ENCODE data around the gene SOHLH1. TPM values are rescaled to one million over a fixed set of nuclear protein-coding genes. Genes with fewer than 3 reads are reported as not detected.

The SOHLH1 gene
- total RNA-seq, 1 experiment from 2014 or later = not detected

GRCh38 chr9:135724186-135724787 is 25.0 kb upstream of the SOHLH1 start:
- Histone ChIP-seq H3K27ac (ENCODE audit: low read depth, low read length) (no peak overlapping the region), H4K20me1 (ENCODE audit: insufficient read depth) (no peaks in the 10 kb centered on the region), H3K9ac (ENCODE audit: low read length) (no peak overlapping the region), H3K27me3 (ENCODE audit: insufficient read depth, low read length) (no peaks in the 10 kb centered on the region), H2AFZ (ENCODE audit: low read depth, low read length, poor library complexity, severe bottlenecking) (no peak overlapping the region), H3K79me2 (ENCODE audit: insufficient read depth, low read length) (no peaks in the 10 kb centered on the region), H3K9me3 (ENCODE audit: control insufficient read depth in 1 of 2, insufficient read depth in 1 of 2, low read depth in 1 of 2, low read length in 2 of 2) (no peaks in the 10 kb centered on the region), H3K4me1 (ENCODE audit: control insufficient read depth in 1 of 2, insufficient read depth in 2 of 2, low read length in 2 of 2) (no peaks in the 10 kb centered on the region), H3K36me3 (ENCODE audit: control insufficient read depth in 1 of 2, insufficient read depth in 2 of 2, low read length in 2 of 2) (no peaks in the 10 kb centered on the region), H3K4me2 (ENCODE audit: low read length) (no peak overlapping the region), H3K9me2 (ENCODE audit: insufficient read depth) (no peaks in the 10 kb centered on the region), H3K4me3 (replicated peaks in 1 of 2; ENCODE audit: low read depth in 1 of 2, low read length in 2 of 2) (no peak overlapping the region)
- ATAC-seq = no peak
- BruUV-seq (replicated peaks) = no TSS peak
- TF ChIP-seq SRF (IDR thresholded peaks at IDR 0.05; ENCODE audit: low read depth) (no peak), POLR2A (IDR thresholded peaks at IDR 0.05; ENCODE audit: borderline replicate concordance, extremely low read depth, insufficient read depth, insufficient read length) (no peak), YY1 (IDR thresholded peaks at IDR 0.05; ENCODE audit: extremely low read depth, insufficient replicate concordance, low read depth, low read length) (no peak), FOSL1 (IDR thresholded peaks at IDR 0.05; ENCODE audit: low read depth) (no peak), ZFX (IDR thresholded peaks at IDR 0.05) (no peak), EGR1 (IDR thresholded peaks at IDR 0.05; ENCODE audit: low read depth) (no peak), ATF3 (IDR thresholded peaks at IDR 0.05) (no peak), EZH2phosphoT487 (IDR thresholded peaks at IDR 0.05; ENCODE audit: borderline replicate concordance) (no peak)
- intact Hi-C loops (cut with micrococcal nuclease) = loop anchor here (10.0 kb wide), 1 partner anchor 119 kb away; no protein-coding TSS in a partner anchor
- no peak for DNase-seq (ENCODE audit: low read depth, low spot score)
- ChIA-PET POLR2A (no interaction called here), CTCF (no interaction called here), RAD21 (ENCODE audit: low non-redundant PET in 1 of 2, low total read pairs in 2 of 2, uncharacterized antibody in 2 of 2, unreplicated experiment in 2 of 2) (no interaction called here)

- CTCF ChIA-PET = no interaction called here
- Histone ChIP-seq H3K27ac (ENCODE audit: low read depth, low read length) (no peak overlapping the region), H3K4me1 (ENCODE audit: control insufficient read depth in 1 of 2, insufficient read depth in 2 of 2, low read length in 2 of 2) (peaks cover 6 to 12% of the 10 kb centered on the region in 2 experiments; a peak in 3 of 4 replicates), H3K27me3 (ENCODE audit: insufficient read depth, low read length) (no peaks in the 10 kb centered on the region), H3K9me2 (ENCODE audit: insufficient read depth) (no peaks in the 10 kb centered on the region), H3K9me3 (ENCODE audit: control insufficient read depth in 1 of 2, insufficient read depth in 1 of 2, low read depth in 1 of 2, low read length in 2 of 2) (no peaks in the 10 kb centered on the region), H3K4me3 (replicated peaks in 1 of 2; ENCODE audit: low read depth in 1 of 2, low read length in 2 of 2) (no peak overlapping the region), H3K79me2 (ENCODE audit: insufficient read depth, low read length) (no peaks in the 10 kb centered on the region), H3K4me2 (ENCODE audit: low read length) (no peak overlapping the region), H2AFZ (ENCODE audit: low read depth, low read length, poor library complexity, severe bottlenecking) (no peak overlapping the region), H3K36me3 (ENCODE audit: control insufficient read depth in 1 of 2, insufficient read depth in 2 of 2, low read length in 2 of 2) (no peaks in the 10 kb centered on the region), H4K20me1 (ENCODE audit: insufficient read depth) (no peaks in the 10 kb centered on the region), H3K9ac (ENCODE audit: low read length) (no peak overlapping the region)
- BruUV-seq (replicated peaks) = no TSS peak
- intact Hi-C loops (cut with micrococcal nuclease) = loop anchor here (10.0 kb wide), 1 partner anchor 118 kb away; no protein-coding TSS in a partner anchor
- TF ChIP-seq ZBTB33 (IDR thresholded peaks at IDR 0.05; ENCODE audit: extremely low read depth, insufficient replicate concordance, low read length) = no peak
- no peak for TF ChIP-seq EGR1 (IDR thresholded peaks at IDR 0.05; ENCODE audit: low read depth)
- no peak for TF ChIP-seq SIN3A (IDR thresholded peaks at IDR 0.05; ENCODE audit: low read depth)
- TF ChIP-seq ELF1 (IDR thresholded peaks at IDR 0.05; ENCODE audit: borderline replicate concordance, low read depth) = no peak
- no peak for TF ChIP-seq YY1 (IDR thresholded peaks at IDR 0.05; ENCODE audit: extremely low read depth, insufficient replicate concordance, low read depth, low read length)
- no peak for TF ChIP-seq EZH2phosphoT487 (IDR thresholded peaks at IDR 0.05; ENCODE audit: borderline replicate concordance)
- TF ChIP-seq SRF (IDR thresholded peaks at IDR 0.05; ENCODE audit: low read depth) = no peak
- no peak for TF ChIP-seq POLR2A (IDR thresholded peaks at IDR 0.05; ENCODE audit: borderline replicate concordance, extremely low read depth, insufficient read depth, insufficient read length)
- TF ChIP-seq CTCF (IDR thresholded peaks at IDR 0.05 in 2 of 3, conservative IDR thresholded peaks at IDR 0.05 in 1 of 3; ENCODE audit: borderline replicate concordance in 1 of 3, insufficient read depth in 1 of 3, low read depth in 2 of 3, low read length in 2 of 3) = no peak
- TF ChIP-seq ZNF274 (IDR thresholded peaks at IDR 0.05; ENCODE audit: low read depth, low read length) = no peak
- no peak for TF ChIP-seq EZH2 (IDR thresholded peaks at IDR 0.05)
- TF ChIP-seq CBX3 (IDR thresholded peaks at IDR 0.05; ENCODE audit: low read depth) = no peak
- no peak for ATAC-seq
- POLR2A ChIA-PET = no interaction called here
- RAD21 ChIA-PET (ENCODE audit: low non-redundant PET in 1 of 2, low total read pairs in 2 of 2, uncharacterized antibody in 2 of 2, unreplicated experiment in 2 of 2) = no interaction called here
- DNase-seq (ENCODE audit: low read depth, low spot score) = no peak
These were observed 23.1 kb upstream of the SOHLH1 start for GRCh38 chr9:135722365-135722764.

All from HCT116 (cell line).